ENCODE measurements around the gene KRT31. TPM values are rescaled to one million over a fixed set of nuclear protein-coding genes. Genes with fewer than 3 reads are reported as not detected.
"Not testable (repeated sequence)": the region's sequence is repeated elsewhere in the genome, so short reads cannot be mapped to it uniquely, and the experiment has no call there.

The KRT31 gene
- total and polyA plus RNA-seq, 8 donors: 3.1 TPM; not detected in 7

GRCh38 chr17:41395611-41396010, 1.8 kb downstream of the KRT31 start:
- H3K4me1 ChIP-seq: no peaks in the 10 kb centered on the region
- H3K36me3 ChIP-seq: no peaks in the 10 kb centered on the region
- 89 to 100% (median 94%) methylated on average over 1 of the region's 1 CpG for WGBS, 5 donors
- DNase-seq: no peak
- H3K27ac ChIP-seq: no peak overlapping the region
- no peaks in the 10 kb centered on the region for H3K9me3 ChIP-seq
- TF ChIP-seq POLR2A (IDR thresholded peaks at IDR 0.05) (no peak), CTCF (IDR thresholded peaks at IDR 0.05) (no peak), POLR2AphosphoS5 (IDR thresholded peaks at IDR 0.05) (no peak), EP300 (IDR thresholded peaks at IDR 0.05) (no peak)
- intact Hi-C loops (cut with DNase I; ENCODE audit: low total_unique reads): no loop called here
- peaks cover 0 to 13% (median 0%) of the 10 kb centered on the region in 3 donors for H3K27me3 ChIP-seq
- no peak overlapping the region for H3K4me3 ChIP-seq

- H3K4me3 ChIP-seq; H3K27ac ChIP-seq; H3K9me3 ChIP-seq; H3K36me3 ChIP-seq; DNase-seq; intact Hi-C loops (cut with DNase I; ENCODE audit: low total_unique reads); H3K4me1 ChIP-seq: not testable (repeated sequence)
- WGBS, 5 donors: 82 to 91% (median 88%) methylated on average over 6 to 12 of the region's 12 CpGs
- H3K27me3 ChIP-seq: peaks cover 0 to 13% (median 0%) of the 10 kb centered on the region in 3 donors
Observed at GRCh38 chr17:41395044-41395443, 2.4 kb downstream of the KRT31 start.

GRCh38 chr17:41394254-41394996, 3.0 kb downstream of the KRT31 start:
- 84 to 90% (median 86%) methylated on average over 10 of the region's 10 CpGs for WGBS, 5 donors
- intact Hi-C loops (cut with DNase I; ENCODE audit: low total_unique reads): no loop called here
- H3K36me3 ChIP-seq: no peaks in the 10 kb centered on the region
- no peak overlapping the region for H3K4me3 ChIP-seq
- TF ChIP-seq POLR2AphosphoS5 (IDR thresholded peaks at IDR 0.05) (no peak), EP300 (IDR thresholded peaks at IDR 0.05) (no peak), POLR2A (IDR thresholded peaks at IDR 0.05) (no peak), CTCF (IDR thresholded peaks at IDR 0.05) (no peak)
- no peaks in the 10 kb centered on the region for H3K4me1 ChIP-seq
- no peak overlapping the region for H3K27ac ChIP-seq
- H3K27me3 ChIP-seq: peaks cover 0 to 14% (median 0%) of the 10 kb centered on the region in 3 donors
- H3K9me3 ChIP-seq: no peaks in the 10 kb centered on the region
- DNase-seq: no peak

- no peaks in the 10 kb centered on the region for H3K36me3 ChIP-seq
- TF ChIP-seq CTCF (IDR thresholded peaks at IDR 0.05): no peak
- TF ChIP-seq POLR2A (IDR thresholded peaks at IDR 0.05): no peak
- TF ChIP-seq EP300 (IDR thresholded peaks at IDR 0.05): no peak
- no peak for TF ChIP-seq POLR2AphosphoS5 (IDR thresholded peaks at IDR 0.05)
- no peak overlapping the region for H3K27ac ChIP-seq
- no peak overlapping the region for H3K4me3 ChIP-seq
- DNase-seq: no peak
- no peaks in the 10 kb centered on the region for H3K4me1 ChIP-seq
- 82 to 91% (median 86%) methylated on average over 10 of the region's 10 CpGs for WGBS, 5 donors
- H3K9me3 ChIP-seq: no peaks in the 10 kb centered on the region
- H3K27me3 ChIP-seq: peaks cover 0 to 14% (median 0%) of the 10 kb centered on the region in 3 donors
- intact Hi-C loops (cut with DNase I; ENCODE audit: low total_unique reads): no loop called here
Observed at GRCh38 chr17:41393826-41394225, 3.6 kb downstream of the KRT31 start.

- Histone ChIP-seq H3K27ac (no peak overlapping the region), H3K9me3 (no peaks in the 10 kb centered on the region), H3K27me3 (peaks cover 0 to 14% (median 0%) of the 10 kb centered on the region in 3 donors), H3K4me1 (no peaks in the 10 kb centered on the region), H3K4me3 (no peak overlapping the region), H3K36me3 (no peaks in the 10 kb centered on the region)
- DNase-seq: no peak
- intact Hi-C loops (cut with DNase I; ENCODE audit: low total_unique reads): no loop called here
- WGBS, 5 donors: 69 to 86% (median 77%) methylated on average over 5 of the region's 5 CpGs
- TF ChIP-seq EP300 (IDR thresholded peaks at IDR 0.05) (no peak), CTCF (IDR thresholded peaks at IDR 0.05) (no peak), POLR2A (IDR thresholded peaks at IDR 0.05) (no peak), POLR2AphosphoS5 (IDR thresholded peaks at IDR 0.05) (no peak)
Observed at GRCh38 chr17:41393294-41393693, 4.1 kb downstream of the KRT31 start.

Measured in stomach (tissue), 9 donors.